SU-DHL-6 (cell line): ENCODE data around the gene UGT1A10.

Experiments used
- H2AFZ ChIP-seq: fragments of 200-600 bp; sonication (generic); 2 replicates; pipeline ENCODE4 v1.6.1; 2014; ENCODE audit warnings: low read depth, mild to moderate bottlenecking, moderate library complexity, mixed read lengths, antibody characterized with exemption, low read length; ENCODE audit not compliant: severe bottlenecking
- H3F3A ChIP-seq: fragments of 200-600 bp; shearing (Covaris generic); 2 replicates; pipeline ENCODE4 v1.6.0; 2016; ENCODE audit warnings: antibody characterized with exemption, mild to moderate bottlenecking; ENCODE audit not compliant: insufficient read depth
- H3K27ac ChIP-seq: fragments of 200-600 bp; sonication (generic); 2 replicates; pipeline ENCODE4 v1.5.1; 2016; ENCODE audit warnings: low read depth, mild to moderate bottlenecking, low read length, moderate library complexity, mixed read lengths
- H3K27me3 ChIP-seq: fragments of 200-600 bp; sonication (generic), shearing (Covaris generic); 2 replicates; pipeline ENCODE4 v1.6.0; 2014; ENCODE audit warnings: mild to moderate bottlenecking, low read length
- H3K36me3 ChIP-seq: fragments of 200-600 bp; sonication (generic); 2 replicates; pipeline ENCODE4 v1.6.1; 2014; ENCODE audit warnings: mild to moderate bottlenecking, low read length, mixed read lengths
- H3K4me2 ChIP-seq: fragments of 300-600, 200-600 bp; shearing (Covaris generic), sonication (generic); 2 replicates; pipeline ENCODE4 v1.6.0; 2014; ENCODE audit warnings: low read length, low read depth, mild to moderate bottlenecking; ENCODE audit not compliant: poor library complexity, severe bottlenecking
- H3K4me3 ChIP-seq: fragments of 200-600 bp; sonication (generic); 2 replicates; pipeline ENCODE4 v1.5.1; 2014; ENCODE audit warnings: antibody characterized with exemption, low read length, mild to moderate bottlenecking, mixed read lengths; ENCODE audit not compliant: insufficient read depth, poor library complexity, severe bottlenecking
- H3K79me2 ChIP-seq: fragments of 200-600 bp; sonication (generic); 2 replicates; pipeline ENCODE4 v1.6.1; 2014; ENCODE audit warnings: mild to moderate bottlenecking, low read length, moderate library complexity; ENCODE audit not compliant: insufficient read depth
- H3K9ac ChIP-seq: fragments of 200-600 bp; sonication (generic); 2 replicates; pipeline ENCODE4 v1.7.0; 2014; ENCODE audit warnings: mild to moderate bottlenecking, low read length
- H3K9me2 ChIP-seq: fragments of 200-600 bp; sonication (generic); replicated peaks from 2 replicates; pipeline ENCODE4 v1.6.1; 2014; ENCODE audit warnings: low read length; ENCODE audit not compliant: insufficient read depth
- H3K9me3 ChIP-seq: fragments of 200-600 bp; sonication (generic); 2 replicates; pipeline ENCODE4 v1.6.1; 2014; ENCODE audit warnings: low read length, mixed read lengths; ENCODE audit not compliant: insufficient read depth
- H4K20me1 ChIP-seq: fragments of 200-600 bp; sonication (generic); 2 replicates; pipeline ENCODE4 v1.6.1; 2014; ENCODE audit warnings: low read depth, mild to moderate bottlenecking, antibody characterized with exemption, low read length, moderate library complexity, mixed read lengths
- CTCF ChIP-seq: fragments of 200-600 bp; sonication (generic); IDR thresholded peaks from one replicate; pipeline ENCODE4 v1.5.1; 2017; ENCODE audit warnings: antibody characterized with exemption, mild to moderate bottlenecking, low read length, moderate library complexity; ENCODE audit not compliant: insufficient read depth, poor library complexity, severe bottlenecking
- EZH2phosphoT487 ChIP-seq: fragments of 200-600 bp; sonication (generic), shearing (Covaris generic); conservative IDR thresholded peaks from 2 replicates; pipeline ENCODE4 v1.6.1; 2018; ENCODE audit warnings: mild to moderate bottlenecking, antibody characterized with exemption, low read length, moderate library complexity, mixed read lengths

UGT1A10 gene

GRCh38 chr2:233778030-233778429, 141.8 kb downstream of the UGT1A10 start, which contains the start of gene MROH2A:
MROH2A (plus strand) TSS chr2:233778330; CDS start chr2:233779359, 1,029 bp downstream.
- Histone ChIP-seq H3K36me3 (no peaks in the 10 kb centered on the region), H3K9me3 (no peaks in the 10 kb centered on the region), H4K20me1 (no peaks in the 10 kb centered on the region), H3K4me3 (no peak within 1 kb of the TSS), H2AFZ (no peak within 1 kb of the TSS), H3F3A (no peaks in the 10 kb centered on the region), H3K79me2 (no peaks in the 10 kb centered on the region), H3K27ac (no peak within 1 kb of the TSS), H3K4me2 (no peak within 1 kb of the TSS), H3K9me2 (no peaks in the 10 kb centered on the region), H3K27me3 (no peaks in the 10 kb centered on the region), H3K9ac (no peak within 1 kb of the TSS)
- TF ChIP-seq EZH2phosphoT487, result no peak
- TF ChIP-seq CTCF, result no peak

- no peak overlapping the region for H3K9ac ChIP-seq
- no peaks in the 10 kb centered on the region for H3F3A ChIP-seq
- H3K79me2 ChIP-seq, result no peaks in the 10 kb centered on the region
- no peak overlapping the region for H3K4me2 ChIP-seq
- H3K9me3 ChIP-seq, result no peaks in the 10 kb centered on the region
- TF ChIP-seq CTCF, result no peak
- no peak for TF ChIP-seq EZH2phosphoT487
- H3K4me3 ChIP-seq, result no peak overlapping the region
- H3K9me2 ChIP-seq, result no peaks in the 10 kb centered on the region
- no peak overlapping the region for H3K27ac ChIP-seq
- no peaks in the 10 kb centered on the region for H4K20me1 ChIP-seq
- H2AFZ ChIP-seq, result no peak overlapping the region
- H3K27me3 ChIP-seq, result no peaks in the 10 kb centered on the region
- no peaks in the 10 kb centered on the region for H3K36me3 ChIP-seq
Observed at GRCh38 chr2:233779722-233780121, 143.5 kb downstream of the UGT1A10 start.

GRCh38 chr2:233780771-233781170, 144.5 kb downstream of the UGT1A10 start:
- no peaks in the 10 kb centered on the region for H3K36me3 ChIP-seq
- H3K9me2 ChIP-seq, result no peaks in the 10 kb centered on the region
- no peaks in the 10 kb centered on the region for H4K20me1 ChIP-seq
- no peak overlapping the region for H3K9ac ChIP-seq
- no peaks in the 10 kb centered on the region for H3K9me3 ChIP-seq
- no peaks in the 10 kb centered on the region for H3K79me2 ChIP-seq
- TF ChIP-seq EZH2phosphoT487 (no peak), CTCF (no peak)
- no peak overlapping the region for H2AFZ ChIP-seq
- H3K4me3 ChIP-seq, result no peak overlapping the region
- no peaks in the 10 kb centered on the region for H3F3A ChIP-seq
- H3K27me3 ChIP-seq, result no peaks in the 10 kb centered on the region
- no peak overlapping the region for H3K27ac ChIP-seq
- H3K4me2 ChIP-seq, result no peak overlapping the region
